Peyer's patch (tissue), 4 donors: ENCODE data around the gene NOL3.

ENCODE experiments used
- POLR2A ChIP-seq, 2 donors: fragments of 450-650 bp; IDR thresholded peaks; one replicate each; pipeline ENCODE4 v1.5.1; 2017; ENCODE audit warnings: antibody characterized with exemption in 2 of 2, mild to moderate bottlenecking in 2 of 2, moderate library complexity in 2 of 2
- TF ChIP-seq, protein P1 (sequence below), 6 experiments: fragments of 450-650 bp in 4 of 6; fragments of 200-600 bp in 2 of 6; sonication (generic) in 1 of 6; IDR thresholded peaks; one replicate each; pipeline ENCODE4 v1.5.1; 2017 to 2019; ENCODE audit warnings: antibody characterized with exemption in 6 of 6, mild to moderate bottlenecking in 3 of 6, moderate library complexity in 1 of 6

DNA sequence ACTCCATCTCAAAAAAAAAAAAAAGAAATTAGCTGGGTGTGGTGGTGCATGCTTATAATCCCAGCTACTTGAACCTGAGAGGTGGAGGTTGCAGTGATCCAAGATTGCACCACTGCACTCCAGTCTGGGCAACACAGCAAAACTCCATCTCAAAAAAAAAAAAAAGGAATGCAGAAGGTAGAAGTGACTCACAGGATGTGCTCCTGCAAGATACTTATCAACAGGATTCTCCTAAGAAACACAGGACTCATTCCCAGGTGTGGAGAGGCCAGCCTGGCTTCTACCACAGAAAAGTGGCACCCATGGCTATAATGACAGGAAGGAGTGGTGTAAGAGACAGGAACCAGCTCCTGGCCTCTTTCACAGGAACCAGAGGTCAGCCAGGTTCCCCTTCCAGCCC, 42.4 kb downstream of the NOL3 start:
- TF ChIP-seq, protein P1, sequence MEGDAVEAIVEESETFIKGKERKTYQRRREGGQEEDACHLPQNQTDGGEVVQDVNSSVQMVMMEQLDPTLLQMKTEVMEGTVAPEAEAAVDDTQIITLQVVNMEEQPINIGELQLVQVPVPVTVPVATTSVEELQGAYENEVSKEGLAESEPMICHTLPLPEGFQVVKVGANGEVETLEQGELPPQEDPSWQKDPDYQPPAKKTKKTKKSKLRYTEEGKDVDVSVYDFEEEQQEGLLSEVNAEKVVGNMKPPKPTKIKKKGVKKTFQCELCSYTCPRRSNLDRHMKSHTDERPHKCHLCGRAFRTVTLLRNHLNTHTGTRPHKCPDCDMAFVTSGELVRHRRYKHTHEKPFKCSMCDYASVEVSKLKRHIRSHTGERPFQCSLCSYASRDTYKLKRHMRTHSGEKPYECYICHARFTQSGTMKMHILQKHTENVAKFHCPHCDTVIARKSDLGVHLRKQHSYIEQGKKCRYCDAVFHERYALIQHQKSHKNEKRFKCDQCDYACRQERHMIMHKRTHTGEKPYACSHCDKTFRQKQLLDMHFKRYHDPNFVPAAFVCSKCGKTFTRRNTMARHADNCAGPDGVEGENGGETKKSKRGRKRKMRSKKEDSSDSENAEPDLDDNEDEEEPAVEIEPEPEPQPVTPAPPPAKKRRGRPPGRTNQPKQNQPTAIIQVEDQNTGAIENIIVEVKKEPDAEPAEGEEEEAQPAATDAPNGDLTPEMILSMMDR (IDR thresholded peaks at IDR 0.05) = no peak
- TF ChIP-seq POLR2A (IDR thresholded peaks at IDR 0.05) = no peak
